ENCODE results near the gene DMRTA1. TPM values are rescaled to one million over a fixed set of nuclear protein-coding genes. Genes with fewer than 3 reads are reported as not detected.
"Not testable (repeated sequence)": the region's sequence is repeated elsewhere in the genome, so short reads cannot be mapped to it uniquely, and the experiment has no call there.

The DMRTA1 gene
- total RNA-seq (2014; rRNA removed; shearing (Covaris generic)), result not detected in 2 replicates

DNA sequence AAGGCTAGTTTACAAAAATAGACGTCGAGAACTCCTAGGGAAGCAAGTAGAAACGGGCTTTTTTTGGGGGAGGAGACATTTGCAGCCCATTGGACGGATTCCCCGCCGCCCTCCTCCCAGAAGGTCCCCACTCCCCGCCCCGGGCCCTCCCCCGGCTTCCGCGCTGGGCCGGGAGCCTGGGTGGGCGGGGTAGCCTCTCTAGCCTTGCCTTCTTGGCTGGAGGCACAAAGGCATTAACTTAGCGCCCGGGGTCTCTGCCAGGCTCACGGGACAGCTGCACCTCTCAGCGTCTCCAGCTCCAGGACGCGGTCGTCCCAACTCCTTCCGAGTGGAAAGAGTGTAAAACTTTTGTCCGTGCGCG lies at the start of gene DMRTA1:
Gene DMRTA1 (plus strand): TSS at position 236 of the 361 bp plus-strand sequence. CDS start 242 bp downstream, outside the sequence.
- no peak for DNase-seq (ENCODE audit: low read depth)

- DNase-seq (ENCODE audit: low read depth), result no peak
Observed at GRCh38 chr9:22401671-22402070, 45.0 kb upstream of the DMRTA1 start.

DNA sequence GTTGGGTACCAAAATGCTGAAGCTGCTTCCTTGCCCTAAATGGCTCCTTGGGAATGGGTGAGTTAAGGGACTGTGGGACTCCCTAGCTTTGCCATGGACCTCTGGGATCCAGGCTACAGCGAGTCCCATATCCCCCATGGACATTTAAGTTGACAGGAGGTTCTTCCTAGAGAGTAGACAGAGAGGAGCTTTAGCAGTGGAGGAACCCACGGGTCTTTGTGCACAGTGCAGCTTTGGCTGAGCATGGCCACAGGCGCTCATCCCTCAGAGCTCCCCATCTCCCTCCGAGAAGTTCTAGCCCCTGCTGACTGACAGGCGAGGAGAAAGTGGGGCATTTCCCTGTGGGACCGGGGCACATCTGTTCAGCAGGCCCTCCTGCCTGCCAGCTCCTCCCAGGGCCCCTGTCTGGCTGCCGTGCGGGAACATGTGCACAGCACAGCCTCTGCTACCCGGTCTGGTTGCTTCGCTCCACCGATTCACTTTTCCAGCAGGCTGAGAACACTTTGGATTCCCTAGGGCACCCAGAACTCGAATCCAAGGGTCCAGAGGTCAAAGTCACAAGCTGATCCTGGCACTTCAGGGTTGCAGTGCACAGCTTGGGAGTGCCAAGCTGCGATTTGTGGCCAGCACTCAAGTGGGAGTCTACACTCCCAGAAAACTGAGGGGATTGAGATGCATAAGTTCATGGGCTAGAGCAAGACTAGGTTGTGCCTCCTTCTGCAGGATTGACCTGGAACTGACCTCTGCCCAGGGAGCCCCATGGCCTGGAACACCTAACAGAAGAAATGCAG lies 40.6 kb upstream of the DMRTA1 start:
- DNase-seq (ENCODE audit: low read depth), result no peak

GRCh38 chr9:22413884-22414283 lies 32.7 kb upstream of the DMRTA1 start:
- DNase-seq (ENCODE audit: low read depth), result no peak

GRCh38 chr9:22415941-22416691 lies 30.5 kb upstream of the DMRTA1 start:
- no peak for DNase-seq (ENCODE audit: low read depth)

DNA sequence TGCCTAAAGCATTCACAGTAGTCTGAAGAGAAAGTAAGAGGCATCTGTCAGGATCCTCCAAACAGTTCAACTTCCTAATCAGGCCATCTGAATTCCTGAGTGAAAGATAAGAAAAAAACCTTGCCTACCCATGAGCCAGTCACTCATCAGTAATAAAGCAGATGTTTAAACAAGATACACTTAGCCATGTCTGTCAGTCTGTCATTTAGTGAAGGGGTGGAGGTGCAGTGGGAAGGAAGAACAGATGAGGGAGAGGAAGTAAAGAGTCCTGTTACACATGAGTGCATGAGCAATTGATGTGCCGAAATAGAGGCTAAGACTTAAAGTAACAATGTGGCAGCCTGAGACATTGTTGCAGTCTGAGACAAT lies 29.9 kb upstream of the DMRTA1 start:
- DNase-seq (ENCODE audit: low read depth), result no peak

GRCh38 chr9:22423566-22423965 lies 23.1 kb upstream of the DMRTA1 start:
- DNase-seq (ENCODE audit: low read depth), result no peak

- DNase-seq (ENCODE audit: low read depth), result no peak
Observed at GRCh38 chr9:22424616-22425015, 22.0 kb upstream of the DMRTA1 start.

DNA sequence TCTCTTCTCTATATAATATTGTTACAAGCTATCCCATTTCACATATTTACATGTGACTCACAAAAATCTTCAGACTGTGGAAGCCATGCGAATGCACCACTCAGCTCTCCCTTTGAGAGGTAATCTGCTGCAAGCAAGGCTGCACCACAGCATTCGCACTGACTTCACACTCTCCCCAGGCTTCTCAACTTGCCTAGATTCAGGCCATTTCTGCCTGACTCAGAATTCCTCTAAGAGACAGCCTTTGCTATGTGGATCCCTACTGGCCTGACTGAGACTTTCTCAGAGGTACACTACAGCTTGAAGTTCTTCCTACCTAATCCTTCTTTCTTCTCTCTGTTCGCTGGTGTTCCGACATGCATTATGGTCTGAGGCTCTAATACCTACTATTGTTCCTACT lies 21.1 kb upstream of the DMRTA1 start:
- DNase-seq (ENCODE audit: low read depth), result no peak

DNA sequence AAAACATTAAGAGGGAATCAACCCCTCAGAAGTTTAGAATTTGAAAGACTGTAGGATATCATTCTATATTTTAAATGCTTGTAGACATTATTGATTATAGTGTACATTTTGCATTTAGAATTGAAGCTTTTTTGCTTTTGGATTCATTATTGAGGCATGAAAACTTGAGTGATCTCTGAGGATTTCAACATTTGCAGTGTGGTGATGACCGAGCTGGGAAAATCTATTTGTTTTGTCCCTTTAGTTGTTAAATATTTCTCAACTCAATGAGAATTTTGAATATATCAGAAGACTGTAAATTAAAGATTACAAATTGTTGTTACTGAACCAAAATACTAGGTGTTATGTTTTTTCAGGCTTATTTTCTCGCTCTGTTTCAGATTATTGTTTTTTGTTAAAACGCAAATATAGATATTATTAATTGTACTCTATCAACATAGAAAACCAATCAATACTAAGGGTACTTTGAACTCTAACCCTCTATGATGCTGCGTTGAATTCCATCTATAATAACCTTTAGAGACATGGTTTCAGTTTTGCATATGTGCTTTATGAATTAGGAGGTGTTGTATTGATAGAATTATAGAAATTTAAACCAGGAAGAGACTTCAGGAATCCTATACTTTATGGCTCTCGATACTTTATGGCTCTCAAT lies 19.3 kb upstream of the DMRTA1 start:
- DNase-seq (ENCODE audit: low read depth), result no peak

DNA sequence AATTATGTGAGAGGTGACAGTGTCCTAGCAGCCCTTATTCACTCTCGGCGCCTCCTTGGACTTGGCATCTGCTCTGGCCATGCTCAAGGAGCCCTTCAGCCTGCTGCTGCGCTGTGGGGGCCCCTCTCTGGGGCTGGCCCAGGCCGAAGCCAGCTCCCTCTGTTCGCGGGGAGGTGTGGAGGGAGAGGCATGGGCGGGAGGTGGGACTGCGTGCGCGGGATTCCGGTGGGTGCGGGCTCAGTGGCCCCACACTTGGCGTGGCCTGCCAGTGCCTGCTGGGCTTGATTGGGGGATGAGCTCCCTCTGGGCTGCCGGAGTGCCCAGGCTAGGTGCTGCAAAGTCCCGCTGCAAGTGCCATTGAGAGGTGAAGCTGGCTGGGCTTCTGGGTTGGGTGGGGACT lies 12.9 kb upstream of the DMRTA1 start:
- DNase-seq (ENCODE audit: low read depth), result no peak

DNA sequence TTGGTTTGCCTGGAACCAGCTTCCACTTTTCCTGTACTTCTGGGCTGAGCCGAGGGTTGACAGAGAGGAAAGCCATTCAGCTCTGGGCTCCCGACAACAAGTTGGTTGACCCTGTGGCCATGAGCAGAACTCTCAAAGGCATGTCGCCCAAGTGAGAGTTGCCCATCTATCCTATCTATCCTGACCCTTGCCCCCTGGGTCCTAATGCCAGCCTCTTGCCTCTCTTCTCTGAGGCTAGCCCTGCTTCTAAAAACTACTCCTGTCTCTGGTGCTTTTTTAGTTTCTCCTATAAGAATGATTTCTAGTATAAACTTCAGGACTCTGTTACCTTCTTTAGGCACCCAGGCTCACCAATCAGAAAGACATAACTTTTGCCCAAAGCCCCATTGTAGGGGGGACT lies 11.4 kb upstream of the DMRTA1 start:
- DNase-seq (ENCODE audit: low read depth), result not testable (repeated sequence)

- DNase-seq (ENCODE audit: low read depth), result not testable (repeated sequence)
Observed at GRCh38 chr9:22437461-22438067, 9.1 kb upstream of the DMRTA1 start.

DNA sequence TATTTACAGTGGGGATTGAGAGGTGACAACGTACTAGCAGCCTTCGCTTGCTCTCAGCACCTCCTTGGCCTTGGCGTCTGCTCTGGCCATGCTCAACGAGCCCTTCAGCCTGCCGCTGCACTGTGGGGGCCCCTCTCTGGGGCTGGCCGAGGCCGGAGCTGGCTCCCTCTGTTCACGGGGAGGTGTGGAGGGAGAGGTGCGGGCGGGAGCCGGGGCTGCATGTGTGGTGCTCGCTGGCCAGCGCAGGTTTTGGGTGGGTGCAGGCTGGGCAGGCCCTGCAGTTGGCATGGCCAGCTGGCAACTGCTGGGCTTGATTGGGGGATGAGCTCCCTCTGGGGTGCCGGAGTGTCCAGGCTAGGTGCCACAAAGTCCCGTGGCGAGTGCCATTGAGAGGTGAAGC lies 5.8 kb upstream of the DMRTA1 start:
- DNase-seq (ENCODE audit: low read depth), result no peak

GRCh38 chr9:22446950-22447617 lies 460 bp downstream of the DMRTA1 start:
- DNase-seq (ENCODE audit: low read depth), result no peak

- DNase-seq (ENCODE audit: low read depth), result no peak
Observed at GRCh38 chr9:22447618-22448305, 1.1 kb downstream of the DMRTA1 start.

DNA sequence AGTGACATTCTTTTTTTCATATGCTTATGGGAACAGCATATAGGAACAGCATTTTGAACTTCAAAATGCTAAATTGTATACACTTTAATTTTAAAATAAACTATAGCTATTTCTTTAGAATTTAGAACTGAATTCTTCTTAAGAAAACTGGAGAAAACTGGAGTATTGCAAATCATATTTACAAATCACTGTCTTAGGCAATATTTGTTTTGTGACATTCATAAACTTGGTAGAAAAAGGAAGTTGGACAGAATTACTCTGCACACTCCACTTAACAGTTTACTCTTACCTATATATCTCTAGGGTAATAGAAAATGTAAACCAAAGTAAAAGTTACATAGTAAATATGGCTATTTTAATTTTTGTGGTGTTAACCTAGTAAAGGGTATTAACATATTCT lies 3.1 kb downstream of the DMRTA1 start:
- no peak for DNase-seq (ENCODE audit: low read depth)

DNA sequence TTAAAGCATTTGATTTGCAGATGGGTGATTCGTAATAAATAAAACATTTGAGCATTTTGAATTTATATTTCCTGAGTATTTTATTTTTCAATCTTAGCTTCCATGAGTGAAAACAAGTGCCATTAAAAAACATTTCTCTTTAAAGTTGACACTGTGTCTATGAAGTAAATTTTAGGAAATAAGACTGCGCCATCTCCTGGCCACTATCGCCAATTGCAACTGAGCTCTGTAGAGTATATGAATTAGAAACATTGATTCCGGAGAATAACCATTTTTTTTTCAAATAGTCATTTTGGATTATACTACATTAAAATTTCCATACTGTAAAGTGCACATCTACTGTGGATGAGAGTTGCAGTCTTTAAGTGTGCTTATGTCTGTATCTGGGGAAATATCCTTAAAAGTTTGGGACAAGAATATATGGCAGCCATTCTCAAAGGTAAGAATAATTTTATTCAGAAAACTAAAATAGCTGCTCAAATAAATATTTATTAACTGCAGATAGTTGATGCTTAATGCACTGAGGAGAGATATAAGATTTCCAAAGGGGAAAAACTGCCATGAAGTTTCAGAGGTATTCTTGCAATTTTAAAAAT lies 5.9 kb downstream of the DMRTA1 start:
- DNase-seq (ENCODE audit: low read depth), result no peak

- no peak for DNase-seq (ENCODE audit: low read depth)
Observed at GRCh38 chr9:22454016-22454415, 7.4 kb downstream of the DMRTA1 start.

DNA sequence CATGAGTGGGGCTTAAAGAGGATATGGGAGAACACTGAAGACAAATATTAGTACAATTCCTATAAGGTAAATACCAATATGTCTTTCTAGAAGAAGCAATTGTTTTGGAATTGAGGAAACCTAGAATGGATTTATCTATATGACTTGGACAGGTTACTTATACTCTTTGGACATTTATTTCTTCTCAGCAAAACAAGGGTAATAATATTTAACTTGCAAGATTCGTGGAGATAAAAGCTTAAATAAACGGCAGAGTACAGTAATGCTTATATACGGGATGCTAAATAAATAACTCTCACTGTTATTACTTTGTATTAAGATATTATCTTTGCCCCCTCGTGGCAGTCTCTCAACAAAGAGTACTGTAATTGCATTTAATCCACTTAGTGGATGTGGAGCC lies 8.6 kb downstream of the DMRTA1 start:
- DNase-seq (ENCODE audit: low read depth), result no peak

DNA sequence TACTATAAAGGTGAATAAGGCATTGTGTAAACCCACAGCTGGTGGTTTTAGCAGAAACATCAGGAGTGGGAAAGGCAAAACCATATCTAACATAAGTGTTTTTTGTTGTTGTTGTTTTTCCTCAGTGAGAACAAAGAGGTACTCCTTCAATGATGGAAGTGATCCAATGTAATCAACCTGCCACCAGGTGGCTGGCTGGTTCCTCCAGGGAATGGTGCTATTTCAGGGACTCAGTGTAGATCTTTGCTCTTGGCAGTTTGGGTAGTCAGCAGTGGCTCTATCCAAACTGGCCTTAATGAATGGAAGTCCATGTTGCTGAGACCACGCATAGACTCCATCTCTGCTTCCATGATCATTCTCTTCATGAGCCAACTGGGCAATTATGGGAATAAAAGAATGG lies 10.8 kb downstream of the DMRTA1 start:
- no peak for DNase-seq (ENCODE audit: low read depth)

Measured in Daoy (cell line).